ENCODE measurements around the gene BMP8B. TPM values are rescaled to one million over a fixed set of nuclear protein-coding genes. Genes with fewer than 3 reads are reported as not detected.
"Not testable (repeated sequence)": the region's sequence is repeated elsewhere in the genome, so short reads cannot be mapped to it uniquely, and the experiment has no call there.

The BMP8B gene
- total and polyA plus RNA-seq, 2 donors (not counting 1 experiment from before 2014, with no cell fraction given) = 1.5 to 2.3 TPM

GRCh38 chr1:39829791-39830533 lies 41.3 kb upstream of the BMP8B start:
- peaks cover 0 to 5% of the 10 kb centered on the region in 2 donors for H3K4me1 ChIP-seq (ENCODE audit: control insufficient read depth in 2 of 2, insufficient read depth in 2 of 2, low read length in 2 of 2)
- no peak overlapping the region for H3K4me2 ChIP-seq (replicated peaks; ENCODE audit: low read depth, low read length, poor library complexity, severe bottlenecking)
- no peak overlapping the region for H2AFZ ChIP-seq (ENCODE audit: insufficient read depth, low read depth, low read length, poor library complexity, severe bottlenecking)
- H3K4me1 Mint-ChIP-seq = peaks cover 12% of the 10 kb centered on the region
- no peaks in the 10 kb centered on the region for H3K9me3 ChIP-seq (ENCODE audit: control extremely low read depth in 1 of 3, control insufficient read depth in 2 of 3, insufficient read depth in 1 of 3, low read length in 2 of 3)
- POLR2A ChIA-PET = no interaction called here
- no peak overlapping the region for H3K4me3 ChIP-seq (ENCODE audit: control extremely low read depth in 1 of 5, extremely low read depth in 1 of 5, insufficient read depth in 1 of 5, low read depth in 2 of 5, low read length in 4 of 5)
- H3K27me3 Mint-ChIP-seq = peaks cover 15% of the 10 kb centered on the region
- ATAC-seq (ENCODE audit: low read depth) (no peak), DNase-seq (no peak)
- TF ChIP-seq, protein P1, sequence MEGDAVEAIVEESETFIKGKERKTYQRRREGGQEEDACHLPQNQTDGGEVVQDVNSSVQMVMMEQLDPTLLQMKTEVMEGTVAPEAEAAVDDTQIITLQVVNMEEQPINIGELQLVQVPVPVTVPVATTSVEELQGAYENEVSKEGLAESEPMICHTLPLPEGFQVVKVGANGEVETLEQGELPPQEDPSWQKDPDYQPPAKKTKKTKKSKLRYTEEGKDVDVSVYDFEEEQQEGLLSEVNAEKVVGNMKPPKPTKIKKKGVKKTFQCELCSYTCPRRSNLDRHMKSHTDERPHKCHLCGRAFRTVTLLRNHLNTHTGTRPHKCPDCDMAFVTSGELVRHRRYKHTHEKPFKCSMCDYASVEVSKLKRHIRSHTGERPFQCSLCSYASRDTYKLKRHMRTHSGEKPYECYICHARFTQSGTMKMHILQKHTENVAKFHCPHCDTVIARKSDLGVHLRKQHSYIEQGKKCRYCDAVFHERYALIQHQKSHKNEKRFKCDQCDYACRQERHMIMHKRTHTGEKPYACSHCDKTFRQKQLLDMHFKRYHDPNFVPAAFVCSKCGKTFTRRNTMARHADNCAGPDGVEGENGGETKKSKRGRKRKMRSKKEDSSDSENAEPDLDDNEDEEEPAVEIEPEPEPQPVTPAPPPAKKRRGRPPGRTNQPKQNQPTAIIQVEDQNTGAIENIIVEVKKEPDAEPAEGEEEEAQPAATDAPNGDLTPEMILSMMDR (IDR thresholded peaks at IDR 0.05) = no peak
- TF ChIP-seq EZH2 (IDR thresholded peaks at IDR 0.05; ENCODE audit: borderline replicate concordance, insufficient read depth, low read depth, low read length, poor library complexity, severe bottlenecking) = no peak
- no peaks in the 10 kb centered on the region for H3K79me2 ChIP-seq (ENCODE audit: control insufficient read depth, insufficient read depth, low read length)
- intact Hi-C loops (cut with micrococcal nuclease) = loop anchor here (5.0 kb wide), 1 partner anchor 47 kb away; no protein-coding TSS in a partner anchor
- CTCF ChIA-PET = interaction anchor here (0.9 kb wide), 1 partner anchor 73 kb away, joined by 3 read pairs; no protein-coding TSS in a partner anchor
- H3K27me3 ChIP-seq (replicated peaks in 1 of 4; ENCODE audit: control extremely low read depth in 1 of 4, control insufficient read depth in 3 of 4, insufficient read depth in 4 of 4, low read length in 3 of 4) = peaks cover 0 to 7% (median 2%) of the 10 kb centered on the region in 4 experiments
- H4K20me1 ChIP-seq (ENCODE audit: control insufficient read depth, insufficient read depth, low read length, poor library complexity, severe bottlenecking) = no peaks in the 10 kb centered on the region
- WGBS (ENCODE audit: insufficient coverage) = 83% methylated on average over 6 of the region's 6 CpGs
- no peak overlapping the region for H3K27ac Mint-ChIP-seq
- H3K9ac ChIP-seq (ENCODE audit: low read length) = no peak overlapping the region
- H3K36me3 ChIP-seq (replicated peaks in 1 of 2; ENCODE audit: control extremely low read depth in 1 of 2, control insufficient read depth in 1 of 2, extremely low read depth in 1 of 2, insufficient read depth in 2 of 2, low read length in 1 of 2) = no peaks in the 10 kb centered on the region
- no peak overlapping the region for H3K27ac ChIP-seq (ENCODE audit: low read length in 2 of 2)
- H3K4me3 Mint-ChIP-seq = no peak overlapping the region
- no peaks in the 10 kb centered on the region for H3K9me3 Mint-ChIP-seq (ENCODE audit: insufficient read depth)

DNA sequence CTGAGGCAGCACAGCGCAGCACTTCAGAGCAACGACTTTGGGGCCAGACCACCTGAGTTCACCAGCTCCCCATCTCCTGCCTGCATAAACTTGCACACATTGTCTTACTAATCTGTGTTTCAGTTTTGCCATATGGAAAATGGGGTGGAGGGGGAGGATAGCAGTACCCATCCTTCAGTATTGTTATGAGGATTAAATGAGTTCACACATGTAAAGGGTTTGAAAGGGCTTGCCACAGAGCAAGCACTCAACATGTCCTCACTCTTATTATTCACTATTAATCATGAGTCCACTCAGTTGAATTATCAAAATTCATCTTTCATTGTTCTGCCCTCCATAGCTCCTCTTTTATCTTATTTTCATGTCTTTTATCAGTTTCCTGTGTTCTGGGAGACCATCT lies 40.1 kb upstream of the BMP8B start:
- H3K9me3 ChIP-seq (ENCODE audit: control extremely low read depth in 1 of 3, control insufficient read depth in 2 of 3, insufficient read depth in 1 of 3, low read length in 2 of 3) = no peaks in the 10 kb centered on the region
- ATAC-seq (ENCODE audit: low read depth) (no peak), DNase-seq (no peak)
- peaks cover 0 to 8% of the 10 kb centered on the region in 2 donors for H3K4me1 ChIP-seq (ENCODE audit: control insufficient read depth in 2 of 2, insufficient read depth in 2 of 2, low read length in 2 of 2)
- H3K27me3 ChIP-seq (replicated peaks in 1 of 4; ENCODE audit: control extremely low read depth in 1 of 4, control insufficient read depth in 3 of 4, insufficient read depth in 4 of 4, low read length in 3 of 4) = peaks cover 0 to 7% (median 2%) of the 10 kb centered on the region in 4 experiments
- TF ChIP-seq, protein P1 (IDR thresholded peaks at IDR 0.05) = no peak
- no peak for TF ChIP-seq EZH2 (IDR thresholded peaks at IDR 0.05; ENCODE audit: borderline replicate concordance, insufficient read depth, low read depth, low read length, poor library complexity, severe bottlenecking)
- Mint-ChIP-seq H3K4me1 (peaks cover 16% of the 10 kb centered on the region), H3K9me3 (ENCODE audit: insufficient read depth) (no peaks in the 10 kb centered on the region), H3K4me3 (no peak overlapping the region), H3K27ac (no peak overlapping the region), H3K27me3 (peaks cover 15% of the 10 kb centered on the region)
- POLR2A ChIA-PET = no interaction called here
- H4K20me1 ChIP-seq (ENCODE audit: control insufficient read depth, insufficient read depth, low read length, poor library complexity, severe bottlenecking) = no peaks in the 10 kb centered on the region
- H3K79me2 ChIP-seq (ENCODE audit: control insufficient read depth, insufficient read depth, low read length) = no peaks in the 10 kb centered on the region
- intact Hi-C loops (cut with micrococcal nuclease) = loop anchor here (5.0 kb wide), 1 partner anchor 49 kb away; no protein-coding TSS in a partner anchor
- no peak overlapping the region for H3K4me3 ChIP-seq (ENCODE audit: control extremely low read depth in 1 of 5, extremely low read depth in 1 of 5, insufficient read depth in 1 of 5, low read depth in 2 of 5, low read length in 4 of 5)
- no peak overlapping the region for H3K27ac ChIP-seq (ENCODE audit: low read length in 2 of 2)
- no peak overlapping the region for H2AFZ ChIP-seq (ENCODE audit: insufficient read depth, low read depth, low read length, poor library complexity, severe bottlenecking)
- H3K4me2 ChIP-seq (replicated peaks; ENCODE audit: low read depth, low read length, poor library complexity, severe bottlenecking) = no peak overlapping the region
- no peak overlapping the region for H3K9ac ChIP-seq (ENCODE audit: low read length)
- no CpG with 5 or more reads among the region's 2 CpGs for WGBS (ENCODE audit: insufficient coverage)
- H3K36me3 ChIP-seq (replicated peaks in 1 of 2; ENCODE audit: control extremely low read depth in 1 of 2, control insufficient read depth in 1 of 2, extremely low read depth in 1 of 2, insufficient read depth in 2 of 2, low read length in 1 of 2) = no peaks in the 10 kb centered on the region
- CTCF ChIA-PET = interaction anchor here (0.9 to 1.0 kb wide), 2 partner anchors 74 to 204 kb away, joined by 3 read pairs; no protein-coding TSS in a partner anchor

DNA sequence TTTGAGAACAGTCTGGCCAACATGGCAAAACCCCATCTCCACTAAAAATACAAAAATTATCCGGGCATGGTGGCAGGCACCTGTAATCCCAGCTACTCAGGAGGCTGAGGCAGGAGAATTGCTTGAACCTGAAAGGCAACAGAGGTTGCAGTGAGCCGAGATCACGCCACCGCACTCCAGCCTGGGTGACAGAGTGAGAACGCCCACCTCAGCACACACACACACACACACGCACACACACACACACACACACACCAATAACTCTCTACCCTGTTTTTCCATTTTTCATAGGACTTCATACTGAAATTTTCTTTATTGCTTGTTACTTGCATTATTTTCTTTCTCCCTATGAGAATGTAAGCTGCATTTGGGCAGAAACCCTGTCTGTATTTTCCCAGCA lies 39.6 kb upstream of the BMP8B start:
- H3K4me1 ChIP-seq (ENCODE audit: control insufficient read depth in 2 of 2, insufficient read depth in 2 of 2, low read length in 2 of 2); H3K27ac Mint-ChIP-seq; H3K4me3 ChIP-seq (ENCODE audit: control extremely low read depth in 1 of 5, extremely low read depth in 1 of 5, insufficient read depth in 1 of 5, low read depth in 2 of 5, low read length in 4 of 5); H3K79me2 ChIP-seq (ENCODE audit: control insufficient read depth, insufficient read depth, low read length); H3K4me3 Mint-ChIP-seq; DNase-seq; H3K27me3 ChIP-seq (replicated peaks in 1 of 4; ENCODE audit: control extremely low read depth in 1 of 4, control insufficient read depth in 3 of 4, insufficient read depth in 4 of 4, low read length in 3 of 4); H3K9me3 Mint-ChIP-seq (ENCODE audit: insufficient read depth); H3K9ac ChIP-seq (ENCODE audit: low read length); ATAC-seq (ENCODE audit: low read depth); H2AFZ ChIP-seq (ENCODE audit: insufficient read depth, low read depth, low read length, poor library complexity, severe bottlenecking); H3K27ac ChIP-seq (ENCODE audit: low read length in 2 of 2); H3K9me3 ChIP-seq (ENCODE audit: control extremely low read depth in 1 of 3, control insufficient read depth in 2 of 3, insufficient read depth in 1 of 3, low read length in 2 of 3); H3K4me2 ChIP-seq (replicated peaks; ENCODE audit: low read depth, low read length, poor library complexity, severe bottlenecking); POLR2A ChIA-PET; H4K20me1 ChIP-seq (ENCODE audit: control insufficient read depth, insufficient read depth, low read length, poor library complexity, severe bottlenecking); H3K36me3 ChIP-seq (replicated peaks in 1 of 2; ENCODE audit: control extremely low read depth in 1 of 2, control insufficient read depth in 1 of 2, extremely low read depth in 1 of 2, insufficient read depth in 2 of 2, low read length in 1 of 2): not testable (repeated sequence)
- intact Hi-C loops (cut with micrococcal nuclease) = loop anchor here (5.0 kb wide), 1 partner anchor 49 kb away; no protein-coding TSS in a partner anchor
- CTCF ChIA-PET = interaction anchor here (1.0 kb wide), 1 partner anchor 204 kb away, joined by 3 read pairs; no protein-coding TSS in a partner anchor
- peaks cover 15% of the 10 kb centered on the region for H3K27me3 Mint-ChIP-seq
- WGBS (ENCODE audit: insufficient coverage) = 100% methylated on average over 2 of the region's 6 CpGs
- peaks cover 16% of the 10 kb centered on the region for H3K4me1 Mint-ChIP-seq

Data from B cell (primary cell).